HUDEP-2 (cell line): Measurements from ENCODE around the gene CCNK.

Source experiments
- DNase-seq, 76 experiments: peaks; one replicate each; lab custom pipeline; 2025; ENCODE audit not compliant: unreplicated experiment in 76 of 76; lab: John Stamatoyannopoulos, UW

The CCNK gene

DNA sequence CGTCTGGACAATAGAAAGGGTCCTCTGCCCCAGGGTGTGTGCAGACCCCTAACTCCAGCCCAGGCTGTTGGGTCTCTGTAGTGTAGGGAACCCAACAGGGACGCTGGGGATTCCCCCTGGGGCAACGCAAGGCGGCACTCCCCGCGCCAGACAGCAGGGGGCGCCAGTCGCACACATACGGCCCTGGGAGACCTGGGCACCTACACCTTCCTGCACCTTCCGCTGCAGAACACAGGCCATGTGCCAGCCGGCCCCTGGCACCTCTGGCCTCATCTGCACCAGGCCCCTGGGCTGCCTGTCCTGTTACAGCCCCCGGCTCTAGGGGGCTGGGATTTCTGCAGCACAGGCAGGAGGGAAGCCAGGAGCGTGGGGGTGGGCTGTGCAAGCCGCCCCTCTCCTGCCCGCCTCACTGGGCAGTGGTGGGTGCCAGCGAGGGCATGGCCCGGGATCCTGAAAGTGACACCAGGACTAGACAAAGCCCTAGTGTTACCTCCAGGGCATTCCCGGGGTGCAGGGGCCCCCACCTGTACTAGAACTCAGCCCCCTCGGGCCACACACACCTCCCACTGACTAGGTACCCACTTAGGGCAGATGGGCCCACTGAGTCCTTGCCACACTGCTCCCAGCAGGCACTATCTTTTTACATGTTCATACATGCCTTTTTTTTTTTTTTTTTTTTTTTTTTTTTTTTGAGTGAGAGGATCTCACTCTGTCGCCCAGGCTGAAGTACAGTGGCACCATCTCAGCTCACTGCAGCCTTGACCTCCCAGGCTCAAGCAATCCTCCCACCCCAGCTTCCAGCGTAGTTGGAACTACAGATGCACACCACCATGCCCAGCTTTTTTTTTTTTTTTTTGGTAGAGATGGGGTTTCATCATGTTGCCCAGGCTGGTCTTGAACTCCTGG, 37.5 kb downstream of the CCNK start:
- peak in 58 of 76 experiments; percentile 5 to 70 (median 40) for DNase-seq

DNA sequence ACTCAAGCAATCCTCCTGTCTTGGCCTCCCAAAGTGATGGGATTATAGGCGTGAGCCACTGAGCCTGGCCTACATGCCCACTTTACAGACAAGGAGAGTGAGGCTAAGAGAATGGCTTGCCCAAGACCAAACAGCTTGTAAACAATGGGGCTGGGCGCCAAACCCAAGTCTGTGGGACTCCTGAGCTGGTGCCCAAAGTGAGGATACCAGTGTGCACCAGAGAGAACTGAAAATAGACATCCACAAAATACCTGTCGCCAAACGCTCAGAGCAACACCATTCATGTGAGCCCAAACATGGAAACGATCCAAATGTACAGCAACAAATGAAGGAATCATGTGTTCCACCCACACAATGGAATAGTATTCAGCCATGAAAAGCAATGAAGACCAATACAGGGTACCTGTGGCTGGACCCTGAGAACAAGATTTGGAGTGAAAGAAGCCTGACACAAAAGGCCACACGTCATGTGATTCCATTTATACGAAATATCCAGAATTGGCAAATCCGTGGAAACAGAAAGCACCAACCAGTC, 38.2 kb downstream of the CCNK start:
- no peak for DNase-seq

DNA sequence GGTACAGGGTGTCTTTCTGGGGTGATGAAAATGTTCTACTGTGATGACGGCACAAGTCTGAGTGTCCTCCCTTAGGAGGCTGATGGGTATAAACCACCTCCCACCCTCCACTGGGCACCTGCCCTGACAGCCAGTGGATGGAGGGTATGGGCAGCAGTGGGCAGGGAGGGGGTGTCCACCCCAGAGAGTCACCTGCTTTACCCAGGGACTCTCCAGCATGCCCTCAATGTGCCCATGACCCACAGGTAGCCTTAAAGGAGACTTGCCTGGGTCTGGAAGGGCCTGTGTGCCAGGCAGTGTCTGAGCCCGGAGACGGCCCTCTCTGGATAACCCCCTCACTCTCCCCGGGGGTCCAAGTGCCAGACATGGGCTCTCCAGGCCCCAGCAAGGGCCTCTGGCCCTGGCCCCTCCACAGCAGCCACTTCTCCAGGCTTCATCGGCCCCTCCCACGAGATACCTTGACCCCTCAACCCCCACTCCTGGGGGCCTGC, 38.8 kb downstream of the CCNK start:
- DNase-seq: no peak

DNA sequence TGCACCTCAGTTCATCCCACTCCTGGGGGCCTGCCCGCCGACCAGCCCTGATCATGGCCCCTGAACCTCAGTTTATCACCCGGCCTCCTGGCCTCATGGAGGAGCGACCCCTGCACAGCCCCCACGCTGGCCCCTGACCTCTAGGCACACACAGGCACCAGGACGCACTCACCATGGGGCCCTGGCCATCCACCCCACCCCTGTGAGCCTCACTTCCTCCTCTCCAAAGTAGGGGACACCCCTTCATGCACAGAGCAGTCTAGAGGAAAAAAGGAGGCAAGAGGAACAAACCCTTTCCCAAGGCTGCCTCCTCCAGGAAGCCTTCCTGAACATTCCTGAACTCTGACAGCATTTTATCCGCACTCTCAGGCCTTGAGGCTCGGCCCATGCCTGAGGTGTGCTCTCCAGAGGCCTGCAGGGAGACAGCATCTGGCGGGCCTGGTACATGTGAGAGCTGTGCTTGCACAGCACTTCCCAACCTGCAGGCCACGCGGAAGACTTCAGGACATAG, 39.4 kb downstream of the CCNK start:
- DNase-seq: no peak

DNA sequence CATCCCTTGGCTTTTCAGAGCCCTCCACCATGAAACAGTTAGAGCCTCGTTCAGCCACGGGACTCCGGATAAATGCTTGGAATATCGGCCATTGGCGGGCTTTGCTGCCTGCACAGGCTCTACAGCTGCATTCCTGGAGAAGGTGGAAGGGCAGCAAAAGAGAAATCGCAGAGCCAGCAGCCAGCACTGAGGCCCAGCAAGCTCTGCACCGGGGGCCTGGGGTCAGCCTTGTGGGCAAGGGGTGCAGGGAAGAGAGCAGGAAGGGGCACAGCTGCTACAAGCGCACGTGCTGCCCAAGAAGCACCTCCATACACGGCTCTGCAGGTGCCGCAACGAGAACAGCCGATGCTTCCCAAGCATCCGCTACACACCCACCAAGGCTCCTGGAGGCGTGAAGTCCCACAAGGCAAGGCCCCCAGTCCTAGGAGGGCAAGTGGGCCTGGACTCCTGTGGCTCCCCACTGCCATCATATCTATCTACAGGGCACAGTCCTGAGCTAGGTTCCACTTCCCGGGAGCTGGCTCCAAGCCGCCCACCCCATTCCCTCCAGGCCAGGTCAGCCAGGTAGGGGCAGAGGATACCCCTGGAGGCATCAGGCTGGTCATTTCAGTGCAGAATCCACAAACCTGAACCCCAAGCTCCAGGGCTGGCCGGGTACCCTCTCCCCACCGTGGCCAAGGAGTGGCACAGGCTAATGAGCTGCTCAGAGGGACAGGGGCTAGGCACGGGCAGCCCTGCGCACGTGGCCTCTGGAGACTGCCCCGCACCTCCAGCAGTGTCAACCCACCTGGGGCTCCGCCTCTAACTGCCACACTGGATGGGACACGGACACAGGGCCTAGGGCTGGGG, 40.2 kb downstream of the CCNK start:
- DNase-seq: no peak

DNA sequence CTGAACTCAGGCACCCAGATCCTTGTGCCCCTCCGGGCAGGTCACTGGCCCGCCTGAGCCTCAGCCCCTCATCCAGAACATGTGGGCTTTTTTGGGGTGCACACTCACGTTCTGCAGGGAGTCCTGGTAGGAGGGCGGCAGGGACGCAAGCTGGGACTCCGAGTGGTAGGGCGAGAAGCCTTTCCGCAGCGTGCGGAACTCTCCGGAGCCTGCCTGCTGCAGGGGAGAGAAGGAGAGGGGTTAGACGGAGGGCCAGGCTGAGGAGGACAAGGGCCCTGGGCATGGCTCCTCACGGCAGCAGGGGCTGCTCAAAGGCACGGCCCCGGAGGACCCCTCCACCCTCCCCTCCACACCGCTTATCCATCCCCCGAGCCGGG, 40.8 kb downstream of the CCNK start:
- no peak for DNase-seq

DNA sequence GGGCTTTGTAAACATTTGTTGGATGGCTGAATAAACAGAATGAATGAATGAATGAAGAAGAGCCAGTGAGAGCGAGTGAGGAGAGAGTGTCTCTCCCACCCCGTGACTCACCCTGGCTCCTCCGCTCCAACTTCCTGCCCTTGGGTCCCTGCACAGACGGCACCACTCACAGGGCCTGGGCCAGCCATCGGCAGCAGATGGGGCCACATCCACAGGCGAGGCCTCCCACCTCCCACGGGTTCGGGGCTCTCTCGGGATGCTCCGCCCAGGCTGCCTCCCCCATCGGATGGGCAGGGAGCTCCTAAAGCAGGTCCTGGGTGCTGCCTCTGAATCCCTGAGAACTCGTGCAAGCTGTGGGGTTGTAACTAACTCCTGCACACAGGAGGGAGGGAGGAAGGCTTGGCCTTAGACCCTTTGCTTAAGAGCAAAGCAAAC, 41.3 kb downstream of the CCNK start:
- DNase-seq: no peak

DNA sequence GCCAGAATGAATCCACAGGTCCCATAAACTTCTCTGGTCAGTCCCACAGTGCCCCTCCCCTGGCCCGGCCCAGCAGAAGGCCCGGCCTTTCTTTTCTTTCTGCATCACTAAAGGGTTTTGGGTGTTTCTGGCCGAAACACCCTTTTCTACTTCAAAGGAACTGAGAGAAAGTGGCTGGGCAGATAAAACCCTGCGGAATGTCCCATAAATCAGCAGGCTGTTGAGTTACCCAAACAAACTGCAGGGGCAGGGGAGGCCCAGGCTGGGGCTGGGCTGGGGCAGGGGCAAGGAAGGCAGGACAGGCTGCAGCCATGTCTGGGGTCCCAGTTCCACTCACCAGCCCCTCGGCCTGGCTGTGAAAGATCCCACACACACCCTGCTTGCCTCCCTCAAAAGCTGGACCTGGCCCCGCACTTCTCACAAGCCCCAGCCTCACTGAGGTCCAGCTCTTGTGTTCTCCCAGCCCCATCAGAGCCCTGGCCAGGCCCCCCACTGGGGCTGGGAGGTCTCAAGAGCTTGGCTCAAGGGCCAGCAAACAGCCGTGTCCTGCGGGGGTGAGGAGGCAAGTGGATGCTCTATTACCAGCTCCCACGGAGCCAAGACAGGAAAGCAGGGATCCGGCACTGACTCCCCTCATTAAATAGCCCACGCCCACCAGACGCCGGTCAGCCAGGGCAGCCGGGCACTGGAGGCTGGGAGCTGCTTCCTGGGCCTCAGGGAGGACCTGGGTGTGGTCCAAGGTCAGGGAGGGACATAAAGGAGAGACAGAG, 41.9 kb downstream of the CCNK start:
- no peak for DNase-seq

DNA sequence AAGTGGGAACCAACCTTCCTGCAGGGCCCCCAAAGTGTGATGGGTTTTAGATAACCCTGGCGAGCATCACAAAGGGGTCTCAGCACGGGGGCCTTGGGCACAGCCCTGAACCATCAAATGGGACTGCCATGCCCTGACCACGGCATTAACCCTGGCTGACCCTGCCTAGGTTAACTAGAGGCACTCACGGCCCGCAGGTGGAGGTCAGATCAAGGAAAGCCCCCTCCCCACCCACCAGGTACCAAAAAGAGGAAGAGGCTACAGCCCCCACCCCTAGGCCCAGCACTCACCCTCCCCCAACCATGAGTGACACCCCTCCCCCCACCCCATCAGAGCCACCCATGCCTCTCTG, 42.5 kb downstream of the CCNK start:
- no peak for DNase-seq

DNA sequence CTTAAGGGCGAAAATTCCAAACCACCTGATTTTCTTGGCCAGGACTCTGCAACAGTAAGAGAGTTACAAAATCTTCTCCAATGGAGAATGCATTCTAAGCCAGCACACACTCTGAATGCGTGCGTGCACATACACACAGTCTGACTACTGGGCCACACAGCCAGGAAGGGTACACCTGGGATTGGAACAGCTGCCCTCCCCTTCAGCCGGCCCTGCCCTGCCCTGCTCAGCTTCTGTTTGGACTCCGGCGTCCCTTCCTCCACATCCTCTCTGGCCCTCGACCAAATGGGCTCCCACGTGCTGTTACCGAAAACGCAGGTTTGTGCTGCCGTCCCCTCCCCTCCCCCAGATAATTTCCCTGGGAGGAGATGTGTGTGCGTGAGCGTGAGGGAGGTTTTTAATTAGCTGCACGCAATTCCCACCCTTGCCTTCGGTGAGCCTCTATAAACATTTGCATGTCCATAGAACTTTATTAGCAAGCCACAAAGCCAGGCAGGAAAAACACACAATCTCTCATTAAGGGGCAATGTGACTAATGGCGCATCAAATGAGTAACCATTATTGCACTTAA, 43.0 kb downstream of the CCNK start:
- no peak for DNase-seq

DNA sequence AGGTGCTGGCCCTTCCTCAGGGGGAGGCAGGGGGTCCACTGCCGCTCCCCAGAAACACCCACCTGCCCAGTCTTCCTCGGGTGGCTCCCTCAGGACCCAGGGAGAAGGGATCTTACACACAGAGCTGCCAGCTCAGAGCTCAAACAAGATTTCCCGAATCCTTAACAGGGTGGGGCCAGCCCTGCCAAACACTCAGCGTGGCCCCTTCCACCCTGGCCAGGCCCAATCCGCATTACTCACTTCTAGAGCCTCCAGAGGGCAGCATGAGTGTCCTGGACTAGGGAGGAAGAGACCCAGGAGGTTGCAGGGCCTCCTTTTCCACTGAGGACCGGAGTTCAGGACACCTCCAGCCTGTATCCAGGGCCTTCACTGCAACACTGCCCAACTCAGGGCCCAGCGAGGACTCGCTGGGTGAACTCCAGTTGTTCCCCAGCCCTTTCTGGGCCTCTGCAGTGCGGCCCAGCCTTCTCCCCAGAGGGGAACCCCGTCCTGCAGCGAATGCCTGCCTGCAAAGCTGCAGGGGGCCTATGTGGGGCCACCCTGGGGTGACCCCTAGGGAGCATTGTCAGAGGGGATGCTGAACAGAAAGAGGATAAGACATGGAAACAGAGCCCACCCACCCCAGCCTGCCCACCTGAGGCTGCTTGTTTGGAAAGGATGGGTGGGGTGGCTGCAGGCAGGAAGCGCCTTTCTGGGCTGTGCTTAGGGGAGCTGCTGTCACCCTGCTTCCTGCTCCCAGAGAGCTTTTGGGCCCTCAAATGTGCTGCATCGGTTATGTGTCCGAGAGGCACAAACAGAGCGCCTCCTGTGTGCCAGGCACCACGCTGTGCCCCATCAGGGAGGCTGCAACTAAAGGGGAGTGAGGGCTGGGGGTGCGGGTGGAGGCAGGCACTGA, 43.8 kb downstream of the CCNK start:
- peak in 4 of 76 experiments; percentile 0 to 8 (median 4) for DNase-seq

DNA sequence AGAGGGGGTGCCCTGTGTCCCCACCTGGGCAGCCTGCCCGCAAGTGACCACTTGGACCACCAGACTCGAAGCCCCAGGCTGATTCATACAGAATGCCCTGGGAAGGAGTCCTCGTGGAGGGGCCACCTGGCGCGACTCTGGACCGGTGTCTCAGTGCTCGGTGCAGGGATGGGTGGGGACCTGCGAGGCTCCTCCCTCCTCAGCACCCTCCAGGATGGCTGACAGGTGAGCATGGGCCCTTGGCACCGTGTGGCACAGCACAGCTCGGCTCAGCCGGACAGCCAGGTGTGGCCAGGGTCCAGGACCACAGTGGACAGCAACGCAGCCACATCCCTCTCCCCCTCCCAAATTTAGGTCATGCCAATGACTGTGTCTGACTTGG, 44.5 kb downstream of the CCNK start:
- DNase-seq: no peak

DNA sequence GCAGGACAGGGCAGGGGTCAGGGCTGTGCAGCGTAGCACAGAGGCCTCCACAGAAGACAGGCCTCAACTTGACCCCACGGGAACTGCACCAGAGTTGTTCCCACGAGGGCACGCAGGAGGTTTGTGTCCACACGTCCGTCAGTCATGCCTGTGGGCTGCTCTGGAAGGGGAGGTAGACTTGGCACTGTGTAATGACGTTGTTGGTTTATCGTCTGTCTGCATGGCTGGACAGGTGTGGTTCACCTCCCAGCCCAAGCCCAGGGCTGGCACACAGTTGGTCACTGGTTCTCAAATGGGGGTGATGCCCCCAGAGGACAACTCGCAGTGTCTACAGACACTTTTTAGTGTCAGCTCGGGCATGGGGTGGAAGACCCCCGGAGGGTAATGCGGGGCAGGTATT, 45.8 kb downstream of the CCNK start:
- no peak for DNase-seq

DNA sequence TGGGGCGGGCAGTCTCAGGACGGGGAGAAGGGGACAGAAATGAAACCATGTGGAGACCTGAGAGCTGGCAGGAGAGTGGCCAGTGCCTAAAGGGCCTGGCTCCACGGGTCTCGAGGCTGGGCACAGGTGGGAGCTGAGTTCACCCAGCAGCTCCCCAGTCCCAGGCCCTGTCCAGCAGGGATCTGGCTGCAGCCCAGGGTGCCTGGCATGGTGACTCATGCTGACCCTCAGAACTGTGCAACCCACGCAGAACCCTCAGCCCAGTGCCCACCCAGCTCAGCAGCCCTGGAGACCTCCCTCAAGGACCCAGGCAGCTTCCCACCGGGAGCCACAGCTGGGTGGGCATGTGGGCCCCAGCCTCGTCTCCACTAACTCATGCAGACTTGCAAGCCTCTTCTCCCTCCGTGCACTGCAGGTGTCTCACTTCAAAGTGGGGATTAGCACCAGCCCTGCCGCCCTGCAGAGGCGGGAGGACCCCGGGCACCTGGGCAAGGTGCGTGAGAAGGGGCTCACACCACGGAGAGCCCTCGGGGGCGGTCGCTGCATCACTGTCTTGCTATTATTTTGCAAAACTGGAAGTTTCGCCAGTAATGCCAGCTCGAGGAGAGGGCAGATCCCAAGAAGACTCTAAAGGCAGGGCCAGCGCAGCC, 46.3 kb downstream of the CCNK start:
- no peak for DNase-seq

DNA sequence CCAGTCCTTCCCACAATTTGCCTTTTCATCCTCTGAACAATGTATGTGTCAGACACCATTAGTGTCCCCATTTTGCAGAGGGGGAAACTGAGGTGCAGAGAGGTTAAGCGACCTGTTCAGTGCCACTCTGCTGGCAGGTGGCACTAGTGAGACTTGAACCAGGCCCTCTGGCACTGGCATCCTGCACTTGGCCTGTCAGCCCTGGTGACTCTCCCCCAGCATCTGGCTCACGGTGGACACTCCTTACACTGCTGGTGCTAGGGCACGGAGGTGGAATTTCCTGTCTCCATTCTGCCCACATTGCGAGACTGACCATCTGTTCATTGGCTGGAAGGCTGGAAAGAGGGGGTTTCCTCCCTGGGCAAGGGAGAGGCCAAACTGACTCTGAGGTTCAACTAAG, 48.7 kb downstream of the CCNK start:
- DNase-seq: no peak

DNA sequence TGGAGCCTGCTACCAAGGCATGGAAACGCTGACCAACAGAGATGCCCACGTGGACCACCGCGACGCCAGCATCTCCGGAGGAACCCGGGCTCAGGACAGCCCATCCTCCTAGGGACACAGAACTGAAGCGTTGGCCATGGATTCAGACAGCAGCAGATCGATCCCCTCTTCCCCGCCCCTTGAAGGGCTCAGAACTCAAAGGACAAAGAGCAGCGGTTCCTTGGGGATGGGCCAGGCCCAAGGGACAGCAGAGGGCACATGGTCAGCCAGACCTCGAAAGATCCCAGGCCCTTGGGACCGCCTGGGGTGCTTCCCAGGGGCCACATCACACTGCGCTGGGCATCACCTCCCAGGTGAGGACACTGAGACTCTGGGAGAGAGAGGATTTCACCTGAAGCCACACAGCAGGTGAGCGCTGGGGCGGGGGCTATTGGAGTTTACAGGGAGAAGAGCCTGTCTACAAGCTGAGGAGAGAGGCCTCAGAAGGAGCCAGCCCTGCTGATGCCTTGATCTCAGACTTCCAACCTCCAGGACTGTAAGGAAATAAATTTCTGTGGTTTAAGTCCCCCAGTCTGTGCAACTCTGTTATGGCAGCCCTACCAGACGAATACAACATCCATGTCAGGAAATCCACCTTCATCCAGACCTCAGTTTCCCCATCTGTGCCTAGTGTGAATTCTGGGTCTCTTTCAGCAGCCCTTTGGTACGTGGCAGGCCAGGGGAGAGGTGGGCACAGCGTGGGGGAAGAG, 49.4 kb downstream of the CCNK start:
- no peak for DNase-seq

DNA sequence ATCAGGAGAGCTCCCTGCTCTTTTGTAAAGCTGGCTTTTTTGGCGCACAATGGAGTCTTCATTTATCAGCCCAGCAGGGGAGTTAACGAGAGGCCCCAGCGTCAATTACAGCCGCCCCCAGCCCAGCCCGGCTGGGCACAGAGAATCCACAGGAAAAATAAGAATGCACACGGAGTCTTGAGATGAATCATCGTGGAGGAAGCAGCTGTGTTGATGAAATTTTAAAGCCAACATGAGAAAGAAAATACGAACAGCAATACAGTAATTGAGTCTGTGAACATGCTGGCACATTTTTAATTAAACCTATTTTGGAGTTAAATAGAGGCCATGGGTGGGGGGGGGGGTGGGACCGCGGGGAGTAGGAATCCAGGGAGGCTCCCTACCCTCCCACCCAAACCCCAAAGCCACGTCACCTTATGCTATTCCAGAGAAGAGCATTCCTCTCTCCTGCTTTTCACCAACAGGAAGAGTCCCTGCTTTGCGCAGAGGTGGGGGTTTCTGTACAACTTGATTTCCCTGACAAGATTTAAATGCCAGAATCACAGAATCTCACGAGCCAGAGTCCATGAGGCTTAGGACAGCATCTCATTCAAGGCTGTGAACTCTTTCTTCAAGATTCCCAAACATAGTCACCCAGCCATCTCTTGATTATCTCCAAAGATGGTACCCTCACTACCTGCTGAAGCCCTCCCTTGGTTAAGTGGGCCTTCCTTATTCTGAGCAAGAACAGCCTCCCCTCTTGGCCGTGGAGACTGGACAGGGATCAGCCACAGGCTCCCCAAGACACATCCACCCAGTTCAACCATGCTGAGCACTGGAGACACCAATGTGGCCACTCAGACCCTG, 50.3 kb downstream of the CCNK start:
- no peak for DNase-seq
